SK-N-SH treated with all-trans-retinoic acid at 6 μM for 48 hours (cell line): ENCODE results near the gene HLTF.
"Not testable (repeated sequence)": the region's sequence is repeated elsewhere in the genome, so short reads cannot be mapped to it uniquely, and the experiment has no call there.

Experiments
- ATAC-seq: fragments of 200-7000 bp; cut with Tn5 transposase; 3 replicates; pipeline ENCODE4 v1.9.1; 2020; ENCODE audit warnings: mild to moderate bottlenecking, moderate library complexity
- ARNTL ChIP-seq: fragments of 450-650 bp; formaldehyde crosslinking; IDR thresholded peaks from 2 replicates; pipeline ENCODE4 v1.5.0; 2020; ENCODE audit warnings: low read depth, mild to moderate bottlenecking, moderate library complexity, borderline replicate concordance
- CSDC2 ChIP-seq: fragments of 250-450 bp; sonication (Bioruptor Pico); IDR thresholded peaks from 2 replicates; pipeline ENCODE4 v1.5.0; 2020; ENCODE audit warnings: mild to moderate bottlenecking, moderate library complexity
- ISL1 ChIP-seq: fragments of 250-450 bp; sonication (Bioruptor Pico); IDR thresholded peaks from 2 replicates; pipeline ENCODE4 v2.1.2; 2022; ENCODE audit warnings: mild to moderate bottlenecking, moderate library complexity
- POU6F1 ChIP-seq: fragments of 250-450 bp; sonication (Bioruptor Pico); IDR thresholded peaks from 2 replicates; pipeline ENCODE4 v1.8.0; 2021; ENCODE audit warnings: low read depth, mild to moderate bottlenecking, moderate library complexity, borderline replicate concordance
- PPARA ChIP-seq: fragments of 250-450 bp; sonication (Bioruptor Pico); IDR thresholded peaks from 2 replicates; pipeline ENCODE4 v1.5.0; 2020; ENCODE audit warnings: mild to moderate bottlenecking, borderline replicate concordance
- RARB ChIP-seq: fragments of 250-450 bp; sonication (Bioruptor Pico); IDR thresholded peaks from 2 replicates; pipeline ENCODE4 v1.8.0; 2021; ENCODE audit warnings: mild to moderate bottlenecking, moderate library complexity
- SNAI2 ChIP-seq: fragments of 250-450 bp; sonication (Bioruptor Pico); IDR thresholded peaks from 2 replicates; pipeline ENCODE4 v1.5.0; 2020; ENCODE audit warnings: mild to moderate bottlenecking, moderate library complexity
- TCF4 ChIP-seq: fragments of 250-450 bp; sonication (Bioruptor Pico); IDR thresholded peaks from 2 replicates; pipeline ENCODE4 v1.8.0; 2021; ENCODE audit warnings: mild to moderate bottlenecking, moderate library complexity, borderline replicate concordance
- ZC3H10 ChIP-seq: fragments of 250-450 bp; sonication (Bioruptor Pico); IDR thresholded peaks from 2 replicates; pipeline ENCODE4 v1.5.1; 2021; ENCODE audit warnings: mild to moderate bottlenecking, moderate library complexity
- ZFP30 ChIP-seq: fragments of 450-650 bp; formaldehyde crosslinking; IDR thresholded peaks from 2 replicates; pipeline ENCODE4 v1.5.0; 2022; ENCODE audit warnings: mild to moderate bottlenecking, moderate library complexity
- ZNF8 ChIP-seq: fragments of 450-650 bp; formaldehyde crosslinking; IDR thresholded peaks from 2 replicates; pipeline ENCODE4 v1.5.0; 2020; ENCODE audit warnings: mild to moderate bottlenecking, moderate library complexity
- TF ChIP-seq, protein P1 (sequence below): fragments of 250-450 bp; sonication (Bioruptor Pico); IDR thresholded peaks from 2 replicates; pipeline ENCODE4 v1.5.1; 2020; ENCODE audit warnings: low read depth, mild to moderate bottlenecking, moderate library complexity

The HLTF gene

DNA sequence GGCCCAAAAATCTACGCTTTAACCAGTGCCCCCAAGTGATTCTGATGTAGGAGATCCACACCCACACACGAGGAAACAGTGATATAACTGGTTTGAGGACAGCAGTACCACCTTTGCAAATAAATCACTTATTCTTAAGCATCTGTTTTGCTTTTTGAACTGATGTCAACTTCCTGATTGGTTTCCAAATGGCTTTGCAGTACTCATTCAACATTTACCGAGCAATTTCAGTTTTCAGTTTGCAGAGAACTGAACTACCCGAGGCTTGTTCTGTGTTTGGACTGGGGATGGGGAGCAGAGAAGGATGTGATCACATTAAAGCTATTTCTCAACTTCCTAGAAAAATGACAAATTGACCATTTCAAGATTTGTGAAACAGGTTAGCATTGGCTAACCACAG lies 96.1 kb downstream of the HLTF start (continued):
- TF ChIP-seq, protein P1, sequence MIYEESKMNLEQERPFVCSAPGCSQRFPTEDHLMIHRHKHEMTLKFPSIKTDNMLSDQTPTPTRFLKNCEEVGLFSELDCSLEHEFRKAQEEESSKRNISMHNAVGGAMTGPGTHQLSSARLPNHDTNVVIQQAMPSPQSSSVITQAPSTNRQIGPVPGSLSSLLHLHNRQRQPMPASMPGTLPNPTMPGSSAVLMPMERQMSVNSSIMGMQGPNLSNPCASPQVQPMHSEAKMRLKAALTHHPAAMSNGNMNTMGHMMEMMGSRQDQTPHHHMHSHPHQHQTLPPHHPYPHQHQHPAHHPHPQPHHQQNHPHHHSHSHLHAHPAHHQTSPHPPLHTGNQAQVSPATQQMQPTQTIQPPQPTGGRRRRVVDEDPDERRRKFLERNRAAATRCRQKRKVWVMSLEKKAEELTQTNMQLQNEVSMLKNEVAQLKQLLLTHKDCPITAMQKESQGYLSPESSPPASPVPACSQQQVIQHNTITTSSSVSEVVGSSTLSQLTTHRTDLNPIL (CRISPR knock-in tag), result no peak
- no peak for TF ChIP-seq SNAI2 (CRISPR knock-in tag)
- no peak for TF ChIP-seq ZFP30 (CRISPR knock-in tag)
- TF ChIP-seq CSDC2 (CRISPR knock-in tag), result no peak
- no peak for TF ChIP-seq PPARA

GRCh38 chr3:148987551-148987950 lies 98.8 kb downstream of the HLTF start:
- not testable (repeated sequence) for ATAC-seq

DNA sequence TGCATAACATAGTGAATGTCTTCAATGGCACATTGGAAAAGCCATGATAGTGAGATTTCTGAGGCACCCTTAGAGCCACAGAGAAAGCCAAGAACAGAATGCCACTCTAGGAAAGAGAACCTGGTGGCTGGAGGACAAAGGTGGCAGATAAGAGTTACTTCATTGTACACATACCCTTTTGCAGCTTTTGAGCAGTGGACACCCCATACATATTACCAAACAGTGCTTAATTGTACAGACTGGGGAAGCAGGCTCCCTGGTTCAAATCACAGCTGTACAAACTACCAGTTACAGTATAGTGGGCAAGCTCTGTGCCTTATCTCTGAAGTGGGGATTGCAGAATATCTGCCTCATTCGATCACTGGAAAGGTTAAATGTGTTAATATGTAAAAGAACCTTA lies 105.1 kb downstream of the HLTF start:
- ATAC-seq, result no peak
- TF ChIP-seq ARNTL (CRISPR knock-in tag), result no peak
- no peak for TF ChIP-seq PPARA
- TF ChIP-seq TCF4 (CRISPR knock-in tag), result no peak
- no peak for TF ChIP-seq POU6F1
- TF ChIP-seq ZC3H10 (CRISPR knock-in tag), result no peak
- no peak for TF ChIP-seq ZNF8 (CRISPR knock-in tag)
- no peak for TF ChIP-seq ISL1 (CRISPR knock-in tag)
- no peak for TF ChIP-seq SNAI2 (CRISPR knock-in tag)
- TF ChIP-seq RARB (CRISPR knock-in tag), result no peak
